NAMALWA (cell line): ENCODE results near the gene SNX19.
"Not testable (repeated sequence)": the region's sequence is repeated elsewhere in the genome, so short reads cannot be mapped to it uniquely, and the experiment has no call there.

Experiments
- DNase-seq: peaks from one replicate; pipeline ENCODE4 v3.0.0-alpha.2; 2015; ENCODE audit warnings: low spot score

The SNX19 gene, protein sequence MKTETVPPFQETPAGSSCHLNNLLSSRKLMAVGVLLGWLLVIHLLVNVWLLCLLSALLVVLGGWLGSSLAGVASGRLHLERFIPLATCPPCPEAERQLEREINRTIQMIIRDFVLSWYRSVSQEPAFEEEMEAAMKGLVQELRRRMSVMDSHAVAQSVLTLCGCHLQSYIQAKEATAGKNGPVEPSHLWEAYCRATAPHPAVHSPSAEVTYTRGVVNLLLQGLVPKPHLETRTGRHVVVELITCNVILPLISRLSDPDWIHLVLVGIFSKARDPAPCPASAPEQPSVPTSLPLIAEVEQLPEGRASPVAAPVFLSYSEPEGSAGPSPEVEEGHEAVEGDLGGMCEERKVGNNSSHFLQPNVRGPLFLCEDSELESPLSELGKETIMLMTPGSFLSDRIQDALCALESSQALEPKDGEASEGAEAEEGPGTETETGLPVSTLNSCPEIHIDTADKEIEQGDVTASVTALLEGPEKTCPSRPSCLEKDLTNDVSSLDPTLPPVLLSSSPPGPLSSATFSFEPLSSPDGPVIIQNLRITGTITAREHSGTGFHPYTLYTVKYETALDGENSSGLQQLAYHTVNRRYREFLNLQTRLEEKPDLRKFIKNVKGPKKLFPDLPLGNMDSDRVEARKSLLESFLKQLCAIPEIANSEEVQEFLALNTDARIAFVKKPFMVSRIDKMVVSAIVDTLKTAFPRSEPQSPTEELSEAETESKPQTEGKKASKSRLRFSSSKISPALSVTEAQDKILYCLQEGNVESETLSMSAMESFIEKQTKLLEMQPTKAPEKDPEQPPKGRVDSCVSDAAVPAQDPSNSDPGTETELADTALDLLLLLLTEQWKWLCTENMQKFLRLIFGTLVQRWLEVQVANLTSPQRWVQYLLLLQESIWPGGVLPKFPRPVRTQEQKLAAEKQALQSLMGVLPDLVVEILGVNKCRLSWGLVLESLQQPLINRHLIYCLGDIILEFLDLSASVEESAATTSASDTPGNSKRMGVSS

DNA sequence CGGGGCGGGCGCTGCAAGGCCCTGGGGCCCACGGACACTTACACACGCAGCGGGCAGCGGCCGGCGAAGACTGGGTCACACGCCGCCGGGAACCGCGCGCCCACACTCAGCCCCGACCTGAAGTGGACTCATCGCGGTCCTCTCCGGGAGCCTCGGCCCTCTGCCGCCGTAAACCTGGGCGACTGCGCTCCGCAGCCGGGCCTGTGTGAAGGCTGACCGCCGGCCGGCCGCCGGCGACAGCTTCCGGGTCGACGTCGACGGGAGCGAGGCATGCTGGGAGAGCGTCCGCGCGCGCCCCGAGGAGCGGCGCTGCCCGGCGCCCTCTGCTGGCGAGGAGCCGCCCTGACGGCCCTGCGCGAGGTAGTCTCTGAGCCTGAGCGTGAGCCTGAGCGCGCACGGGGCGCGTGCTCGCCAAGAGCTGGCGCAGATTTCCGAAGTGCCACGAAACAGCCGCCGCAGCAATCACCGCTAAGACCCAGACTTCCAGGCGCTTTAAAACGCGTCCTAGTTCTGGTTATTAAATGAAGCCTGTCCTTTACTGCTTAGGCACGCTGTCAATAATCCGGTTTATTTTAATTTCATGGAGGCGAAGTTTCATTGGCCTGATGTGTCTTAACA lies at the start of gene SNX19:
Gene SNX19, minus strand, starts transcription at position 242 of the 618 bp plus-strand sequence. CDS start 540 bp downstream, outside the sequence.
- peak; percentile 90 for DNase-seq

DNA sequence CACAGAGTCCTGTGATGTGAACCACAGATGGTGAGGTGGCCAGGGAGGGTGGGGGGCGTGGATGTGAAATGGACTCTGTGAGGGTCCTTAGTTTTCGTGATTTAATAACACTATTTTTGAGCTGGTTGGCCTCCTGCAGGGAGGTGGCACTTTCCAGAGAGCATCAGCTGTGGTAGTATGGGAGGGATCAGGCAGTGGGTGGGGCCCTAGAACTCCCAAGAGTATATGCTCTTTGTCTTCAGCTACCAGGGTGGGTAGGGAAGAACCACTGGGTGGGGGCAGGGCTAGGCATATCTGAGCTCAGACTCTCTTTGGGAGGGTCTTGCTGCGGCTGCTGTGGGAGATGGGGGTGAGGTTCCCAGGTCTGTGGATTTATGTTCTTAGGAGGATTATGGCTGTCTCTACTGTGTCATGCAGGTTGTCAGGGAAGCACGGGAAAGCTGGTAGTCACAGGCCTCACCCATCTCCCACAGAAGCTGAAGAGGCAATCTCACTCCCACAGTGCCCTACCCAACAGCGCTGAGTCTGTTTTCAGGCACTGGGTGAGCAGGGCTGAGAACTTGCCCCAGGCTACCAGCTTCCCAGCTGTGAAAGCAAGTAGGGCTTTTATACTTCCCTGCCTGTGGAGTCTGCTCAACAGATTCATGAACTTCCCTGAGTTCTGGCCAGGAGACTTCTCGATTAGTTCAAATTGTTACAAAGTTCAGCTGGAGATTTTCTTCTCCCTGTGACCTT lies 47.9 kb upstream of the SNX19 start:
- DNase-seq, result no peak

DNA sequence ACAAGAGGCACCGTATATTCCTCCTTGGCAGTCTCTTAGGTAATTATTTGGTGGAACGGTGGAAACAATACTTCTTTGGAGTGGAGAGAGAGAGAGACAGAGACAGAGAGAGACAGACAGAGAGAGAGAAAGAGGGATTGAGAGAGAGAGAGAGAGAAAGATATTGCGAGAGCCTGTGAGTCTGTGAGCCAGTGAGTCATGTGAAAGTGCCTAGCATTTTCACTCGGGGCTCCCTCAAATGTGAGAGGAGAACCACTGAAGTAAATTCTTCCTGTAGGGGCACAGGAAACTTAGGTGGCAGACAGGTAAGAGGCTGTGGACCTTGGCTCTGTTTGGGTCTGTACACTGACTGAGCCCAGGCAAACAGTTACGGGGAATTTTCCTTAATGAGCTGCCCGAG lies 31.6 kb upstream of the SNX19 start:
- no peak for DNase-seq

DNA sequence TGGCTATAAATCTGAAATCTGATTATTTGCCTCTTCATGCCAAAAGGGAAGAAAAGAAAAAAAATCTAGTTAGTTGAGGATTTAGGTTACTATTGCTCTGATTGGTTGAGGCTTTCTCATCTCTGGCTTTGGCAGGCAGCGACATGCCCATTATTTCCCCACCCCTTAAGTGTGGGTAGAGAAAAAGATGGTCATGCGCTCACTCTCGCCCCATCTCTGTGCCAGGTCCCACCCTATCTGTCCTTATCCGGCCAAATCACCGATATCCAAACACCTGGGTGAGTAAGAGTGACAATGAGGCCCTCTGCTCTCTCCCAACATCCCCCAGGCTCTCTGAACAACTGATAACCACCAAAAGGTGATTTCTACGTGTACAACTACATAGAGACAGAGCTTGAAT lies 31.2 kb upstream of the SNX19 start:
- DNase-seq, result no peak

DNA sequence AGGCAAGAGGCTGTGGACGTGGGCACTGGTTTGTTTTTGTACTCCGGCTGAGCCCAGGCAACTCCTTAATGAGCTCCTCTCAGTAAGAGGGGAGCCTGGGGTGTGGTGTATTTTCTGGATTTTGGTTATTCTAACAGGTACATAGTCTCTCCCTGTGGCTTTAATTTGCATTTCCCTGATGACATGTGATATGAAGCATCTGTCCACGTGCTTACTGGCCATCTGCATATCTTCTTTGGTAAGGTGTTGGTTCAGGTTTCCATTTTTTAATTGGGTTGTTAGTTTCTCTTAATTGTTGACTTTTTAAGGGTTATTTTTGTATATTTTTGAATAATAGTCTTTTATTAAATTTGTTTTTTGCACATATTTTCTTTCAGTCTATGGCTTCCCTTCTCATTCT lies 30.8 kb upstream of the SNX19 start:
- no peak for DNase-seq

DNA sequence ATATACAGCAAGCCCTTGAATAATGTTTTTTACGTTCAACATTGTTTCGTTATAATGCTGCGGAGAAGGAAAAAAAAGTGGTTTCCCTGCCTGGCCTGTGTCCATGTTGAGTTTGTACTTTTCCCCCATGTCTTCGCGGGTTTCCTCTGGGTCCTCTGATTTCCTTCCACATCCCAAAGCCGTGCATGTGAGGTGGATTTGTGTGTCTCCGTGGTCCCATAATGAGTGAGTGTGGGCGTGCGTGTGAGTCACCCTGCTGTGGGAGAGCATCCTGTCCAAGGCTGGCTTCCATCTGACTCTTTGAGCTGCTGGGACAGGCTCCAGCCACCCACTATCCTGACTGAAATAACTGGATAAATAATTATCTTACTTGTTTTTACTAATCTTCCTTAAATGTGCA lies 29.6 kb upstream of the SNX19 start:
- no peak for DNase-seq

DNA sequence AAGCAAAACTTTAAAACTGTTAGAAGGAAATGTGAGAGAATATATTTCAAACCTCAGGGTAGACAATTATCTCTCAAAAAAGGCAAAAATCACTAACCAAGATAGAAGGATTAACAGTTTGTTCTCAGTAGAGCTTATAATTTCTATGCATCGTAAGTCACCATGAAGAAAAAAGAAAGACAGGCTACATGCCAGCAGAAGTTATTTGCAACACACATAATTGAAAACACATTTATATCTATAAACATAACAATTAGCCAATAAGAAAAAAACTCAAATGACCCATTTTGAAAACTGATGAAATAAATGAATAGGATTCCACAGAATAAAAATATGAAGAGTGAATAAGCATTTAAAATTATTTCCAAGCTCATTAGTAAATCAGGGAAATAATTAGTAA lies 24.4 kb upstream of the SNX19 start:
- no peak for DNase-seq

DNA sequence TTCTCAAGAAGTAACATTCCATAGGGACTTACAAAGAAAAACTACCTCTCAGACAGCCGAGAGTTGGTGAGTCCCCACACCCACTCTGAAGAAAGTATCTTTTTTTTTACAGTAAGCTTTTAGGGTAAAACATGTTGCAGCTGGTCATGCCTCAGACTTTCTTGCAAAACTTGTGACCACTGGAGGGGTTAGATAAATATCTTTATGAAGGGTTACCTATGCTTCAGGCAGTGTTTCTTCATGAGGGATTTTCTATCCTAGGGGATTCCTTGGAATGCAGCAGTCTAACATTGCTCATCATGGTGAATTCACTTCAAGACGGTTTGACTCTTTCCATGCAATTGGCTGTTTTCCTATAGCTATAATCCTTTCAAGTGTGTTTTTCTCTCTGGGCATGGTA lies 20.8 kb upstream of the SNX19 start:
- DNase-seq, result no peak

DNA sequence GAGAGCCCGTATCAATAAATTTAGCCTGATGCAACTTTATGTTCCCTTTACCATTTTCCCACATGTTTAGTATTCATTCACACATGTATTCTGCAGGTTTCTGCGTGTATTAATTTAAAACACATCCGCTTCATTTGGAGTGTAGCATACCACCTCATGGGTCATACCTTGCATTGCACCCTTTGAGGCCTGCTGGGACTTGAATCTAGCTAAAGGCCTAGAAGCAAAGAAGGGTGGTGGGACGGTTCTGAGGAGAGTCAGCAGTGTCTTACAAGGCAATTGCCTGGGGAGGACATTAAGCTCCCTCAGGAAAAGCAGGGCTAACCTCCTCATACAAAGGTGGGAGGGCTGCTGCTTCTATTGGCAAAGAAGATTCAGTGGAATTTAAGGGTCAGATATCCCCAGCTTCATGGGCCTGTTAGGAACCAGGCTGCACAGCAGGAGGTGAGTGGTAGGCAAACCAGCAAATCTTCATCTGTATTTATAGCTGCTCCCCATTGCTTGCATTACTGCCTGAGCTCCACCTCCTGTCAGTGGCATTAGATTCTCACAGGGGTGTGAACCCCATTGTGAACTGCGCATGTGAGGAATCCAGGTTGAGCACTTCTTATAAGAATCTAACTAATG lies 15.9 kb upstream of the SNX19 start:
- DNase-seq, result no peak

DNA sequence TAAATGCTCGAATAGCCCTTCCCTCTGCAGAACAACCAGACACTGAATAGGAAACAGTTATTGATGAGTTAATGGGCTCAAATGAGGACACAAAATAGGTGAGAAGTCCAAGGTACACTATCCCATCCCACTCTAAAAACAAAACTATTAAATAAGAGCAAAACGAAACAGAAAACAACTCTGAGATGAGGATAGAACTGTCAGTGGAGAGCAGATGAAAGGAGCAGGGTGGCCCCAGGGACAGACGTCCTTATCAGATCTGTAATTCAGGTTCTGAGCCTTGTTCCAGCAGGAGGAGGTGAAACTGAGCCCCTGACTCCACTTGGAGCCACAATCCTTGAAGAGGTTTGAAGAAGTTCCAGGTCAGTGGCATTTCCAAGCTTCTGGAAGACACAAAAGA lies 8.5 kb upstream of the SNX19 start:
- no peak for DNase-seq

DNA sequence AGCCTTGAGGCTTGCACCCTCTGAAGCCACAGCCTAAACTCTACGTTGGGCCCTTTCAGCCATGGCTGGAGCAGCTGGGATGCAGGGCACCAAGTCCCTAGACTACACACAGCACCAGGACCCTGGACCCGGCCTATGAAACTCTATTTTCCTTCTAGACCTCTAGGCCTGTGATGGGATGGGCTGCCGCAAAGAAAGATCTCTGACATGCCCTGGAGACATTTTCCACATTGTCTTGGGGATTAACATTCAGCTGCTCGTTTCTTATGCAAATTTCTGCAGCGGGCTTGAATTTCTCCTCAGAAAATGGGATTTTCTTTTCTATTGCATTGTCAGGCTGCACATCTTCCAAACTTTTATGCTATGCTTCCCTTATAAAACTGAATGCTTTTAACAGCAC lies 4.3 kb upstream of the SNX19 start:
- DNase-seq, result not testable (repeated sequence)

DNA sequence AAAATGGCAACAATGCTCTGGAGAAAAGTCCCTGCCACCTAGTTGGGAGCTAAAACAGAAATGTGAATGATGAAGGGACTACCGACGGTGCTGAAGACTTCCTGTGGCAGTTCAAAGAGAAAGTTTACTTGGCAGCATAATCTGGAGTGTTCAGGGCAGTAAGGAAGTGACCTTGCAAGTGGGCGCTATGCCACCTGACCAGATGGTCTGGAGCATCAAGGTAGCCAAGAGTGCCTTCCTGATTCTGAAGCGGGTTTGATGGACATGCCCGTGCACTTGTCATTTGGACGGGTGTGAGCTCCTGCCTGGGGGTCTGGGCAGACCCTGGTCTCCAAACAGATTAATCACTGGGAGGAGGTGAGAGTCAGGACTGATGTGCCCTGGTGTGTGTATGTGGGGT lies 1.8 kb upstream of the SNX19 start:
- DNase-seq, result no peak

DNA sequence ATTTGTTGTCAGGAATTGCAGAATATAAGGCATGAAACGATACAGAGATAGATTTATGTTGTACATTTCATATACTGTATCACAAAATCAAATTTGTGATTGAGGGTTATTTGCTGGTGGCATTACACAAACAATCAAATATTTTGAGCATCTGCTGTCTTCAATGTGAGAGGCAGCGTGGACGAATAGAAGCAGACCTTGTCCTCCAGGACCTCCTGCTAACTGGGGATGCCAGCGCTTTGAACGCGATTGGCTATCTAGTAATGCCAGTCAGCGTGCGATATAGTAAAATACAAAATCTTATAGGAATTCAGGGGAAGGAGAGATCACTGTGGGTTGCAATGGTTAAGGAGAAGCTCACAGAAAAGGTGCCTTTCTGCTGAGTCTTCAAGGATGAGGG lies 631 bp upstream of the SNX19 start:
- no peak for DNase-seq

DNA sequence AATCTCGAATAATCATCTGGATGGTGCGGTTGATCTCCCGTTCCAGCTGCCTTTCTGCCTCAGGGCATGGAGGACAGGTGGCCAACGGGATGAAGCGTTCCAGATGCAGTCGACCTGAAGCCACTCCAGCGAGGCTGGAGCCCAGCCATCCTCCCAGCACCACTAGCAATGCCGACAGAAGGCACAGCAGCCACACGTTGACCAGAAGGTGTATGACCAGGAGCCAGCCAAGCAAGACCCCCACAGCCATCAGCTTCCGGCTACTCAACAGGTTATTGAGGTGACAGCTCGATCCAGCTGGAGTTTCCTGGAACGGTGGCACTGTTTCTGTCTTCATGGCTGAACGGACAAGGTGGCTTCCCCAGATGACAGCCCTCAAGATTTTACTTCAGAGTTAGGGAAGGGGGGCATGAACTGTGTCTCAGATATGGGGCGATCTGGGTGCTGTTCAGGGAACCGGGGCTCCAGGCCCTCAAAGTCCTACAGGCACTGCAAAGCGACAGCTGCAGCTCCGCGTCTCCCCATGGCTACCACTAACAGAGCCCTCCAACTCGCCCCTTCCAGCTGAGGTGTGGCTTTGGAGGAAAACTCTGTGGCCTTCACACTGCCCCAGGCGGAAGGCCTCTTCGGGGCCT lies 559 bp downstream of the SNX19 start:
- peak; percentile 34 for DNase-seq

DNA sequence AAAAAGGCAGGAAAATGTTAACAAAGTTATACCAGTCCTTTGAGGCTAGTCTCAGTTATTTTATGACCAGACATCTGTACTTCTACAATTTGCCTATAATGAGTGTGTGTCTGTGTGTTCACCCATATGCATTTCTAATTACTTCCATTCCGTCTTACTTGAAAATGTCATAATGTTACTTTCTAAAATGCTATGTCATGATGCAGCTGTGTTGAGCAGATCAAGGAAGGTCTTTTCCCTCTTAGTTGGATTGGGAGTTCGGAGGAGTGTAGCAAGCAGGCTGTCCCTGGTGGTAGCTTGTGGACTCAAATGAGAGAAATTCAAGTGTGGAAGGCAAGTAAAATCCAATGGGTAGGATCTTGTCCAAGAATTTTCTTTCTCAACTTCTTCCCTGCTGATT lies 3.0 kb downstream of the SNX19 start:
- DNase-seq, result no peak

DNA sequence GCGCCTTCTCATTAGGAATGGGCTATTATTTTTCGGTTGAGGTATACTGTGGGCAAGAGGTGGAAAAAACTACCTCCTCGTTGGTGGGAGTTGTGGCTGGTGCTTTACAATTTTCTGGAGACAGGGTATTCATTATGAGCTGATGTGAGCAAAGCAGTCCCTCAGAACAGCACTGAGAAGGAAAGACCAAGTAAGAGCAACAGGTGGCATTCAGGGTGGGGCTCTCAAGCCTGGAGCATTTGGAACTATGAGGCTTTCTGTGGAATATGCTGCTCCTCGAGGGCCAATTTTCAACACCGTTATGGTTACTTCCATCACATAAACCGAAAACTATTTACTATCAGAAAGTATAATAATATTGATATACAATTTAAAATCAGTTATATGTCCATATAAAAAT lies 3.7 kb downstream of the SNX19 start:
- DNase-seq, result no peak

DNA sequence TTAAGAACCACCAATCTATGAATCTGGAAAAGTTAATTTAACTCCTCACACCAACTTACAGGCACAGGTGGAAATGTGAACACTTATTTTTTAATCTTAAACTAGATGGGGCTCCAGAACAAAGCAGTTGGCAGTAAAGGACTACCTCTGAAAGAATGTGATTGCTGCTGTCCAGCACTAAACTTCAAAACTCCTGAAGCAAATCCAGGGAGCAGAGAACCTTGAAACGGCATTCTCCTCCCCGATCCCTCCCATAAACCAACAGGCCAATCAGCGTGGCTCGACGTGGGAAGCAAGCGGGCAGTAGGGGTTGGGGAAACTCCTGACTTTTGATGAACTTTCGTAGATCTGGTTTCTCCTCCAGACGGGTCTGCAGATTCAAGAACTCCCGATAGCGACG lies 5.0 kb downstream of the SNX19 start:
- DNase-seq, result no peak

DNA sequence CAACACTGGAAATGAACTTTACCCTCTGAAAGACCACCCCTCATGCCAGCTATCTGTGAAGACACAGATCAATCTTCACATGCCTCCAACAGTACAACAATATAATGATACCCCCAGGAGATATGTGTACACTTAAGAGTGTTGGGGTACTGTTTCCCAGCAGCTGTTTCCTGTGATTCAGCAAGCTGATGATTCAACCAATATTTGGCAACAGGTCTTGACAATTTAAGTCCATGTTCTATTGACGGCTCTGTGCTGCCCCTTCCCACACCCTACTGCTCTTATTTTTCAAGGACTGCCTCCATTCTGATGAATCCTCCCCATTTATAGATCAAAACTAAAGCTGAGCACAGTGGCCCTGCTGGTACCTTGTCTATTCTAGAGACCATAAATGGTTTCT lies 6.6 kb downstream of the SNX19 start:
- DNase-seq, result no peak

DNA sequence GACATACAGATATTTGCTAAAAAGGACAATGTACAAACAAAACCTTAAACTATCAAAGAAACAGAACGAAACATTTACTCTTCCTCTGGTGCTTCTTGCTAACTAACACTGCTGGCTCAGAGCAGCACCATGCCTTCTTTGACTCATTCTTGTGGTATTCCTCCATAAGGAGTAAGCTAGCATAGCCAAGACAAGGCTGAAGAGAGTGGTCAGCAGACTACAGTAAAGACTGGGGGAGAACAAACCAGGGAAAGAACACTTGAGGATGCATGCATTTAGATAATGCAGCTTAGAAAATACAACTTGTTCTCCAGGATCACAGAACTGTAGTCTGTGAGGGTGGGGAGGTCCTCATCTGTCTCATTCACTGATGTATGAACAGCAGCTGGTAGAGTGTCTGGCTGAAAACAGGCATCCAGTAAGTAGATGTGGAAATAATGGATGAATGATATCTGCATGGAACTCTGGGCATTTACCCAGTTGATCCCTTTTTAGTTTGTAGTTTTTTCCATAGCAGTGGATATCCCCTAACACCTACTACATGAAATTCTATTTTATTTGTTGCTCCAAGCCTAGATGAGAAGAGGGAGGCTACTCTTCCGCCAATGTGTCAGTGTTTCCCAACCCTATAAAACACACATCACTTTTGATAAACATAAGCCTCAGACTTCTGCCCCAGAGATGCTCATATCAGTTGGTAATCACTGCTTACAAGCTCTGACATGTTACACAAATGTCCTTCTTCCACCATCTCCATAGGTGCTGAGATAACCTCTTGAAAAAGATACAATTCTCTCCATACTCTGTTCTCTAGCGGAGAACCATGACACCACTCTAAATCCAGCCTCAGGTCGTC lies 7.3 kb downstream of the SNX19 start:
- DNase-seq, result no peak

DNA sequence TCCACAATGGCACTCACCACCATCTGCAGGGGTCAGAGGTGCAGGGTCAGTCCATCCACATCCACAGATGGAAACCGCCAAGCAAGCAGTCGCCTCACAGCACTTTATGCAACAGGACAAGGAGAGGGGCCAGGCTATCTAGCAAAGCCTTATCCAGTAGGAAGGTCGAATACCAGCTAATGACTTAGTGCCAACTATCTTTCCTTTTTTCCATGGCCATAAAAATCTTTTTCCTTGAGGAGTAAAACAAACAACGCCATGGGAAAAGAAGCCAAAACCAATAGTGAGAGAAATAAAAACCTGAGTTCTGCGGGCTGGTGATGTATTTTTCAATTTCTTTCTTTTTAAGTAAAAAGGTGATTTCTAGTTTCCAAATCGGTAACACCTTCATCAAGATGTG lies 8.2 kb downstream of the SNX19 start:
- no peak for DNase-seq
